Omental fat pad (tissue), 4 donors: ENCODE results near the gene LRRC28. TPM values are rescaled to one million over a fixed set of nuclear protein-coding genes. Genes with fewer than 3 reads are reported as not detected.

Experiments
- ATAC-seq: fragments of 150-250 bp; one replicate; pipeline ENCODE4 v1.9.1; 2016; ENCODE audit warnings: mild to moderate bottlenecking, moderate library complexity; ENCODE audit not compliant: low FRiP score
- DNase-seq: peaks from one replicate; pipeline ENCODE4 v3.0.0-alpha.2; 2019; ENCODE audit warnings: low spot score
- total RNA-seq, 4 donors: library from RNA; depleted of rRNA; stranded (reverse); fragments of >200 nt; gene quantifications; one replicate each; pipeline ENCODE4 v1.1.0, GENCODE V29; 2016
- TF ChIP-seq, protein P1 (sequence below), 3 donors: fragments of 450-650 bp; IDR thresholded peaks; one replicate each; pipeline ENCODE4 v1.5.1; 2016 to 2017; ENCODE audit warnings: antibody characterized with exemption in 3 of 3, mild to moderate bottlenecking in 3 of 3, moderate library complexity in 2 of 3

Gene LRRC28
- total RNA-seq, 4 donors from 2014 or later = 27.6 to 32.3 (median 30.5) TPM

DNA sequence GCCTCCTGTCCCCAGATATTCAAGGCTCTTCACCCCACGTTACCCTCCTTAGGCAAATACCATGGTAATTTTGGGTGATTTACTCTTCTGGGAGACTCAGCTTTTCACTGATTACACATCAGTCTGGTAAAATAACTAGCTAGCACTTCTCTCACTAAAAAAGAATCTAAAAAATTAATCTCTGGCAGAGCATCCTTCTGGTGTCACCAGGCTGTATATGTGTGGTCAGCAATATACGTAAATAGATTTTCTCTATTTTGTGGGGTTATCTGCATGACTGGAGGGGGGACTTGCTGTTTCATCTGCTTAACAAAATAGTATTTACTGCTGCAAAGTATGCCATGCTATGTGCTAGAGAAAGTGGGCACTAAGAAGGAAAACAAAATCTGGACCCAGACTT is 45.1 kb downstream of the LRRC28 start:
- TF ChIP-seq, protein P1, sequence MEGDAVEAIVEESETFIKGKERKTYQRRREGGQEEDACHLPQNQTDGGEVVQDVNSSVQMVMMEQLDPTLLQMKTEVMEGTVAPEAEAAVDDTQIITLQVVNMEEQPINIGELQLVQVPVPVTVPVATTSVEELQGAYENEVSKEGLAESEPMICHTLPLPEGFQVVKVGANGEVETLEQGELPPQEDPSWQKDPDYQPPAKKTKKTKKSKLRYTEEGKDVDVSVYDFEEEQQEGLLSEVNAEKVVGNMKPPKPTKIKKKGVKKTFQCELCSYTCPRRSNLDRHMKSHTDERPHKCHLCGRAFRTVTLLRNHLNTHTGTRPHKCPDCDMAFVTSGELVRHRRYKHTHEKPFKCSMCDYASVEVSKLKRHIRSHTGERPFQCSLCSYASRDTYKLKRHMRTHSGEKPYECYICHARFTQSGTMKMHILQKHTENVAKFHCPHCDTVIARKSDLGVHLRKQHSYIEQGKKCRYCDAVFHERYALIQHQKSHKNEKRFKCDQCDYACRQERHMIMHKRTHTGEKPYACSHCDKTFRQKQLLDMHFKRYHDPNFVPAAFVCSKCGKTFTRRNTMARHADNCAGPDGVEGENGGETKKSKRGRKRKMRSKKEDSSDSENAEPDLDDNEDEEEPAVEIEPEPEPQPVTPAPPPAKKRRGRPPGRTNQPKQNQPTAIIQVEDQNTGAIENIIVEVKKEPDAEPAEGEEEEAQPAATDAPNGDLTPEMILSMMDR (IDR thresholded peaks at IDR 0.05) = no peak
- ATAC-seq = no peak
- DNase-seq = no peak

DNA sequence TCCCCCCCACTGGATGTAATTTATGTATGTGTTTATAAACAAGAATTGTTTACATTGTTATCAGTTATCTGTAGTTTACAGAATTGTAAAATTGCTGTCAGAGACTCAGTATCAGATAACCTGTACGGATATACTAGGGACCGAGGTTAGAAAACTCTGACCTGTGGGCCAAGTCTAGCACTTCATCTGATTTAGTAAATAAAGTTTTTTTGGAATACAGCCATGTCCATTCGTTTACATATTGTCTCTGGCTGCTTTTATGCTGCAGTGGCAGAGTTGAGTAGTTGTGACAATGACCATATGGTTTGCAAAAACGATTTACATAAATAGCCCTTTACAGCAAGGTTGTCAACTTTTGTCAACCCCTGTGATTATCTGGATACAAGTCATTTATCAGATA is 52.6 kb downstream of the LRRC28 start:
- TF ChIP-seq, protein P1 (IDR thresholded peaks at IDR 0.05) = no peak
- no peak for ATAC-seq
- DNase-seq = no peak

DNA sequence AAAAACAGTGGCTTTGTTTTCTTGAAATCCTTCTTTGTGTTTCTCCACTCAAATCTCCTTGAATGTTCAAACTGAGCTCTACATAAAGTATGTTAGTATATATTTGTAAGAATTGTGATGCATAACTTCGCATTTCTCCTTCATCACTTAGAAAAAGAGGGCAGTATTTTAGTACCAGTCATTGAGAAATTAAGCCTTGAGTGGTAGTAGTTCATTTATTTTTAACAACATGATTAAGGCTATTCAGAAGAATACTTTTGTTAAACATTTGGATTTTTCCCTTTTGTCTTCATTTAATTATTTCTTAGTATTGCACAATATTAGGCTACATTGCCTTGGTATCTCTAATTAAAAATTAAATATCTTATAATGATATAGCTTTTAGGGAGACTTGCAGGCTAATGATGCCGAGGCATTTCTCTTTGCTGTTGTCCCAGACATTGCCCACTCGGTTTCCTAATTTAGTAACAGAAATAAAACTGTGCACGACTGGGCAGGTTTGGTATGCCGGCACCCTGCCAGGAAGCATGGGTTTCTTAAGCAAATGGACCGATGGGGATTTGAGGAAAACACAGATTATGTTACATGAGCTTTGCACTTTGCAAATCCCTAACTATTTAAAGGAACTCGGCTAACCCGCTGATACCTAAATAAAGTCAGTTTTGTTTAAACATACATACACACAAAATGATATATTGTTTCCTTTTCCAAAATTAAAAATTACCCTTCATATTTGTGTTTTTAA is 54.7 kb downstream of the LRRC28 start:
- ATAC-seq (no peak), DNase-seq (no peak)
- TF ChIP-seq, protein P1 (IDR thresholded peaks at IDR 0.05) = no peak

DNA sequence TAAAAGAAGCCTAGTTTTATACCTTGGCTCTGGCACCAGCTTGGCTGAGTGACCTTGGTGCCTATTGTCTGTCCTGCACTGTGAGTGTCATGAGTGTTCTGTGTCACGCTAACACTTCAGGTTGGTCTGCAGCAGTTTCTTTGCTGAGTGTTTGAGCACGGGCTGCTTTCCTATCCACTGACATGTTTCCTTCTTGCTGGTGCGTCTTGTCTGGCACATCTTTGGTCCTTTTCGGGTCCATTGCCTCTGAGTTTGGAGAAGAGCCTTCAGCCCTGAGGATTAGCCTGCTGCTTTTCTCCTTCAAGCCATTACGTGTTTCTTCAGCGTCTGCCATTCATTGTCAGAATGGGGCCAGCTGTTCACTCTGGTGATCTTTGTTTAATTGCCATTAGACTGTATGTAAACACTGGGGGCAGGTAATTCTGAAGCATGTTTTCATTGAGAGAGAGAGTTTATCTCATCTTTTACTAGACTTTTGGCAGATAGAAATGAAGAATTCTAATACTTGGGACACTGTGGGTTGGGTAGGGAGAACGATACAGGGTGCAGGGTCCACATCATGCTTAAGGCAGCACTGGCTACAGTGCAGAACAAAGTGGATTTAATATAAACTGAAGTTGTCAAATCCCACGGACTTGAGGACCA is 55.5 kb downstream of the LRRC28 start:
- DNase-seq (no peak), ATAC-seq (no peak)
- TF ChIP-seq, protein P1 (IDR thresholded peaks at IDR 0.05) = no peak

DNA sequence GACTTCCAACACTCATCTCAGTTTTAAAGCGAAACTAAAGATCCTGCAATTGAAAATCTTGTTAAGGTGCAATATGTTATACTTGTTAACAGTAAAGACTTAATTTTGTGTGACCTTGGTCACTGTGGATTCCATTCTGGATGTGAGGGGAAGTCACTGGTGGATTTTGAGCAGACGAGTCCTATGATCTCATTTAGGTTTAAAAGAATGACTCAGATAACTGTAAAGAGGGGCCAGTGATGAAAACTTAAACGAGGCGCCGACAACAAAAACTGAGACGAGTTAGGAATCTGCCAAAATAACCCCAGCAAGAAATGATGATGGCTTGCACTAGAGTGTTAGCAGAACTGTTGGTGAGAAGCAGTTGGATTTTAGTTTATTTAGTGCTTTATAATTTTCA is 56.5 kb downstream of the LRRC28 start:
- DNase-seq (no peak), ATAC-seq (no peak)
- TF ChIP-seq, protein P1 (IDR thresholded peaks at IDR 0.05) = no peak

DNA sequence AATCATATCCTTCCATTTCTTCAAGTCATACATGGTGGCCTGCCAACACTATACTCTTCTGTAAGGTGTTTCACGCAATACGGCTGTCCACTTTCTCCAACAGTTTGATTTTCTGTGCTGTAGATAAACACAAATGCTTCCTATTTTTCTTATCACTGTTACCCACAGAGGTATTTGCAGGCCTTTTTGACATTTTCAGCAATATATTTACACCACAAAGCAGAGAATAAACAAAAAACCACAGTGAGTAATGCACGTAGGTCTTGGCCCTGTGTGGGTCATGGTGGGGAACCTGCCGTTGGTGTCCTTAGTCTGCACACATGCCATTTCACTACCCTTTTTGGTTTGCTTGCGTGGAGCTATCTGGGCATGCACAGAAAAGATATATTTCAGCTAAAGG is 59.5 kb downstream of the LRRC28 start:
- TF ChIP-seq, protein P1 (IDR thresholded peaks at IDR 0.05) = no peak
- ATAC-seq (no peak), DNase-seq (no peak)

DNA sequence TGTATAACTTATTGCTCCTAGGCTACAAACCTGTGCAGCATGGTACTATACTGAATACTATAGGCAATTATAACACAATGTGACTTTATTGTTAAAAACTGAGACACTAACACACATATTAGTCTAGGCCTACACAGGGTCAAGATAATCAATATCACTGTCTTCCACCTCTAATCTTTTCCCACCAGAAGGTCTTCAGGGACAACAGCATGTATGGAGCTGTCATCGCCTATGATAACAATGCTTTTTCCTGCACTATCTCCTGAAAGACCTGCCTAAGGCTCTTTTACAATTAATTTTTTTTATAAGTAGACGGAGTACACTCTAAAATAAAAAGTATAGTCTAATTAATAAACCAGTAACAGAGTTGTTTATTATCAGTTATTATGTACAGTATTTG is 60.9 kb downstream of the LRRC28 start:
- TF ChIP-seq, protein P1 (IDR thresholded peaks at IDR 0.05) = no peak
- ATAC-seq (no peak), DNase-seq (no peak)
